Muscle layer of colon (tissue), 2 donors: Measurements from ENCODE around the gene DOCK8.

Experiments used
- H3K27ac ChIP-seq: one replicate; pipeline ENCODE4 v1.7.0; 2013; ENCODE audit warnings: low read depth, mild to moderate bottlenecking, low read length, moderate library complexity
- H3K27me3 ChIP-seq, 2 donors: one replicate each; pipeline ENCODE4 v1.7.0; 2013; ENCODE audit warnings: low read length in 2 of 2, mild to moderate bottlenecking in 2 of 2; ENCODE audit not compliant: insufficient read depth in 2 of 2, control insufficient read depth in 1 of 2
- H3K36me3 ChIP-seq: one replicate; pipeline ENCODE4 v1.7.0; 2013; ENCODE audit warnings: mild to moderate bottlenecking, low read length; ENCODE audit not compliant: insufficient read depth
- H3K4me1 ChIP-seq: one replicate; pipeline ENCODE4 v1.7.0; 2013; ENCODE audit warnings: mild to moderate bottlenecking, low read length; ENCODE audit not compliant: insufficient read depth
- H3K4me3 ChIP-seq, 2 donors: one replicate each; pipeline ENCODE4 v1.7.0; 2013; ENCODE audit warnings: low read length in 2 of 2, low read depth in 1 of 2, mild to moderate bottlenecking in 1 of 2, moderate library complexity in 1 of 2
- H3K9ac ChIP-seq: one replicate; pipeline ENCODE4 v1.7.0; 2013; ENCODE audit warnings: low read length
- H3K9me3 ChIP-seq: one replicate; pipeline ENCODE4 v1.7.0; 2013; ENCODE audit warnings: mild to moderate bottlenecking, low read length
- donor health status: abdominal sarcoma.
- donor health status: Adenocarcinoma of cecum.

Gene DOCK8

DNA sequence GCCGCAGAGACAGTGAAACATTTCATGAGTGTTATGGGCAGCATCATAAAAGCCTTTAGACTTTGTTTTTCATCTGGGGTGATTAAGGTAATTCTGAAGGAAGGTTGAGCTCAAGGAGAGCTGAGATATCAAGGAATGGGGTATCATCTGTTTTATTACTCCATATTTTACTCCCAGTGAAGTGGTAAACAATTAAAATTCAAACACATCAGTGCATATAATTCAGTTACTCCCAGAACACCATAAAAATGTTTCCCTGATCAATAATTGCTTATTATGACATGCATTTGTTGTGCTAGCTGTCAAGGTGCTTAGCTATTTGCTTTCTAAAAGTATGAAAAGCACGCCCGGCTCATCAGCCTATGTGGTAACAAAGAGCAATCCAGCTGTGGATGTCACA, 81.7 kb downstream of the DOCK8 start:
- Histone ChIP-seq H3K36me3 (no peaks in the 10 kb centered on the region), H3K9me3 (no peaks in the 10 kb centered on the region), H3K27ac (no peak overlapping the region), H3K4me3 (no peak overlapping the region), H3K9ac (no peak overlapping the region), H3K4me1 (no peaks in the 10 kb centered on the region), H3K27me3 (no peaks in the 10 kb centered on the region)

DNA sequence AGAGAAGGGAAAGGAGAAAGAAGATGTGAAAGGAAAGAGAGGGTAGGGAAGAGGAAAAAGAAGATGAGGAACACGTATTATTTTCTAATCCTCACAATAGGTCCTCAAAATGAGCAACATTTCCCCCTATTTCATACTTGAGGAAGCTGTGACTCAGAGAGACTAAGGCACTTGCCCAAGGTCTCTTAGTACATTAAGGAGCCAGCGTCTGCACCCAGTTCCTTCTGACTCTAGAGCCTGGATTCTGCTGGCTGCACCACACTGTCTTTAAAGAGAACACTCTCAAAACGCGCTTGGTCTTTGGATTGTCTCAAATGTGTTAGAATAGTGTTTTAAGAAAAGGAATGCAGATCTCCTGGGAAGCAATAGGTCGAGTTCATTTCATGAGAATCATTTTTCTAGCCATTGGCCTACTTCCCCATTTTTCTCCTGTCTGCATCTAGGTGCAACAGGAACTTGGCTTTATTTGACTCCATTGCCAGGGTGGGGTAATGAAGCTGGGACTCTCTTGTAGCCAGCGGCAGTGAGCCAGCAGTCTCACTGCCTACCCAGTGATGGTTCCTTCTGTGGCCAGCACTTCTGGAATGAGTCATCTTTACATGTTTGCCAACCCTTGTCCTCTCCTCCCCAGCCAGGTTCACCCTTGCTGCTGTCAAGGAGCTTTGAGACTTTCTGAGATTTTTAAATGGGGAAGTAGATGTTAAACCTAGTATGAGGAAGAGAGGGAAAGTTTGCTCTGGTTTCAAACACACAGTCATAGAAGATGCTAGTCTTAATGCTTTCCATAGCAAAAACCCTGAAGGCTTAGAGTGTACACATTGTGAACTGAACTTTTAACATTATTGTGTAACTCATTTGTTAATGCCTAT, 82.7 kb downstream of the DOCK8 start:
- Histone ChIP-seq H3K27ac (no peak overlapping the region), H3K9ac (no peak overlapping the region), H3K4me1 (no peaks in the 10 kb centered on the region), H3K36me3 (no peaks in the 10 kb centered on the region), H3K9me3 (no peaks in the 10 kb centered on the region), H3K4me3 (no peak overlapping the region), H3K27me3 (no peaks in the 10 kb centered on the region)

DNA sequence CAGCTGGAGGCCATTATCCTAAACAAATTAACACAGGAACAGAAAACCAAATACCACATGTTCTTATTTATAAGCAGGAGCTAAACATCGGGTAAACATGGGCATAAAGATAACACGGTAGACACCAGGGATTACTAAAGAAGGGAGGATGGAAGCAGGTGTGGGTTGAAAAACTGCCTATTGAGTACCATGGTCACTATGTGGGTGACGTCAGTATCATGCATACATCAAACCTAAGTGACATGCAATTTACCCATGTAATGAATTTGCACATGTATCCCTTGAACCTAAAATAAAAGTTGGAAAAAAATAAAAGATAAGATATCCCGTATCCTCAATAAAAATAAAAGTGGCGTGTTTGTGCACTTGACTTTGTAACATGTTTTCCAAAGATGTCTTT, 88.8 kb downstream of the DOCK8 start:
- no peak overlapping the region for H3K9ac ChIP-seq
- no peak overlapping the region for H3K27ac ChIP-seq
- no peaks in the 10 kb centered on the region for H3K27me3 ChIP-seq
- H3K36me3 ChIP-seq: no peaks in the 10 kb centered on the region
- no peaks in the 10 kb centered on the region for H3K9me3 ChIP-seq
- H3K4me3 ChIP-seq: no peak overlapping the region
- H3K4me1 ChIP-seq: no peaks in the 10 kb centered on the region

DNA sequence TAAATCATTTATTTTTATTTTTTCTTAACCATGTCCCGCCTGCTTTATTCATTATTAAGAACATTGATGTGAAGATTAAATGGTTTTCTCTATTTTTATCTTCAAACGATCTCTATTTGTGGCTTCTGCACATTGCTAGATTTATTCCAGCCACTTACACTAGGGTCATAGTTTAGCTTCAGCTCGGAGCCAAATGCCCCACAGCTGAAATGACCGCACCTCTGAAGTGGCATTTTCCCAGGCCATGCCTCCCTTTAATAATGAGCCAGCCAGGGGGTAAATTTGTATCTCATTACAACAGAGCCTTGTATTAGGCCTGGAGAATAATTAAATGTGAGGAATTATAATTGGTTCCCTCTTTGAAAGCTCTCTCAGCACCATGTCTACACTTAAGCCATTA, 89.4 kb downstream of the DOCK8 start:
- Histone ChIP-seq H3K36me3 (no peaks in the 10 kb centered on the region), H3K4me3 (no peak overlapping the region), H3K9ac (no peak overlapping the region), H3K4me1 (no peaks in the 10 kb centered on the region), H3K27ac (no peak overlapping the region), H3K9me3 (no peaks in the 10 kb centered on the region), H3K27me3 (no peaks in the 10 kb centered on the region)

DNA sequence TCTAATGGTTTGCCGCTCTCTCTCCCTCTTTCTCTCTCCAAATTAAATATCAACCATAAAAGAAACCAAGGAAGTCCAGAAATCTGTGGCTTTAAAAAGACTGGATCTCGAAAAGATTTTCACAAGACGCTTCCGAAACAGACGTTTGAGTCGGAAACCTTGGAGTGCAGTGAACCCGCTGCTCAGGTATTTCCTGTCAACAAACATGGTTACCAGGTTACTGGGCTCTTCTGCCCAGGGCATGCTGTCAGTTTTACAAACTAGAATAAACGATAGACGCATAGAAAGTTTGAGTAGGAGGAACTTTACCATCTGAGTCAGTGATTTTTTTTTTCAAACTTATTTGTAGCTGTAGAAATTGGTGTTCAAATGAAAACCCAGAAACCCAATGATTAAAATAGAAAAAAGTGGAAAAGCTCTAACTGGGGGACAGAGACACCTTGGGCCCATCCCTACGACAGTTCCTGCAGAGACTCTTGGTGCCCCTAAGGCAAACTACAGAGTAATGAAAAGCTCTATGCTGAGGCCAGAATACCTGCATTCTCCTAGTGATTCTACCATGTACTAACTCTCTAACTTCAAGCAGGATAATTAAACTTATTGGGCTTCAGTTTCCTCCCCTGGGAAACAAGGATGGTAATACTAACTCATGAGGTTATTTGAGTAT, 90.0 kb downstream of the DOCK8 start:
- Histone ChIP-seq H3K4me1 (no peaks in the 10 kb centered on the region), H3K27ac (no peak overlapping the region), H3K27me3 (no peaks in the 10 kb centered on the region), H3K9ac (no peak overlapping the region), H3K36me3 (no peaks in the 10 kb centered on the region), H3K4me3 (no peak overlapping the region), H3K9me3 (no peaks in the 10 kb centered on the region)

DNA sequence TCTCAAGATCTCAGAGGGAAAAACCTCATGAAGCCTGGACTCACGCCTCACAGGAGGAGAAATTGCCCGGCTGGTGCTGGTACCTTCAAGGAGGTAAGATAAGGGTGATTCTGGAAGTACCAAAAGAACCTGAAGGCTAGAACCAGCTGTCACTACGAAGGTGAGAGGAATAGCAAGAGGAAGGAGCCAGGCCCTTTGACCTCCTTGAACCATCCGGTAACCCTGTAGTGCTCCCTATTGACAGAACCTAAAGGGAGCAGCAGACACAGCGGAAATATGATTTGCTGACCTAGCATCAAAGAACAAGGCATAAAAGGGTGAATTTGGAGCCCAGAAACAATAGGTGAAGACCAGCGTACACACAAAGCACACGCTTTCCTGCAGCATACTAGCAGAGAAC, 92.2 kb downstream of the DOCK8 start:
- H3K27ac ChIP-seq: no peak overlapping the region
- no peaks in the 10 kb centered on the region for H3K36me3 ChIP-seq
- no peak overlapping the region for H3K9ac ChIP-seq
- no peaks in the 10 kb centered on the region for H3K9me3 ChIP-seq
- H3K4me1 ChIP-seq: no peaks in the 10 kb centered on the region
- no peak overlapping the region for H3K4me3 ChIP-seq
- H3K27me3 ChIP-seq: no peaks in the 10 kb centered on the region

DNA sequence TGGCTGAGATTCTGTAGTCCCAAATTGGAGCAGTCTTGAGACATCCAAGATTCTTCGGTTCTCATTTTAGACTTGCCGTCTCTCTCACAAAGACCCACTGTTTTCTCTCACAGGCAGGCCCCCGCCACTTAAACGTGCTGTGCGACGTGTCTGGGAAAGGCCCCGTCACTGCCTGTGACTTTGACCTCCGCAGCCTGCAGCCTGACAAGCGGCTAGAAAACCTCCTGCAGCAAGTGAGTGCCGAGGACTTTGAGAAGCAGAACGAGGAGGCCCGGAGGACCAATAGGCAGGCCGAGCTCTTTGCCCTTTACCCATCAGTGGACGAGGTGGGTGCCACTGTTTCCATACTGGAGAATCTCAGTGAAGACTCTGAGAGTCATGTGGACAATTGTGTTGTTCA, 97.2 kb downstream of the DOCK8 start:
- H3K27me3 ChIP-seq: no peaks in the 10 kb centered on the region
- no peak overlapping the region for H3K27ac ChIP-seq
- no peak overlapping the region for H3K9ac ChIP-seq
- H3K9me3 ChIP-seq: no peaks in the 10 kb centered on the region
- H3K36me3 ChIP-seq: no peaks in the 10 kb centered on the region
- H3K4me3 ChIP-seq: no peak overlapping the region
- no peaks in the 10 kb centered on the region for H3K4me1 ChIP-seq

DNA sequence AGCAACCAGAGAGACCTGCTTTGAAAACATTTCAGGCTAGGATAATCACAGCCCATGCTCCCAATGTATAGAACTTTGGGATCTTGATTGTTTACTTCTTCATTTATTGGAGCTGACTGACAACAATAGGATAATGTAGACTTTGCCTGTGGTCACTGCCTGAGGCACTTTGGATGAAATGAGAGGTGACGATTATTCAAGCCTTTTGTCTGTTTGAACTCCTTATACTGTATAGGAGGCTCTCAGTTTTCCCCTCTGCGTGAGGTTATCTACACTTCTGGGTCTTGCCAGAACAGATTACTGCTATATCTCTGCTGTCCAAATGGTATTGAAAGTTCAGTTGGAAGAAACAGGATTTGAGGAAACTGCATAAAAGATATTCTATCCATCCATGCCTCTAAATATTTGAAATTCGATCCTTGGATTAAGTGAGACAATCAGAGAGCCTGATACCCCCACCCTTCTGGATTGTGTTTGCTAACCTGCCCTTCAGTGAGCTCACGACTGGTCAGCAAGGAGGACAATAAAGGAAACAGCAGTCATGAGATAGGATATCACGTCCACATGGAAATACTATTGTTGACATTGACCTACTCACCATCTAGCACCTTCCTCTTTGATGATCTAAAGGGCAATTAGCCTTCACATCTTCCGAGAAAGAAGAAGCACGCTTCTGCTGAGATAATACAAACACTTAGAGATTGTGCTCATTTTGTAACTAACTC, 98.1 kb downstream of the DOCK8 start:
- H3K27ac ChIP-seq: no peak overlapping the region
- H3K36me3 ChIP-seq: no peaks in the 10 kb centered on the region
- H3K9me3 ChIP-seq: no peaks in the 10 kb centered on the region
- H3K4me1 ChIP-seq: no peaks in the 10 kb centered on the region
- no peaks in the 10 kb centered on the region for H3K27me3 ChIP-seq
- no peak overlapping the region for H3K9ac ChIP-seq
- H3K4me3 ChIP-seq: no peak overlapping the region

DNA sequence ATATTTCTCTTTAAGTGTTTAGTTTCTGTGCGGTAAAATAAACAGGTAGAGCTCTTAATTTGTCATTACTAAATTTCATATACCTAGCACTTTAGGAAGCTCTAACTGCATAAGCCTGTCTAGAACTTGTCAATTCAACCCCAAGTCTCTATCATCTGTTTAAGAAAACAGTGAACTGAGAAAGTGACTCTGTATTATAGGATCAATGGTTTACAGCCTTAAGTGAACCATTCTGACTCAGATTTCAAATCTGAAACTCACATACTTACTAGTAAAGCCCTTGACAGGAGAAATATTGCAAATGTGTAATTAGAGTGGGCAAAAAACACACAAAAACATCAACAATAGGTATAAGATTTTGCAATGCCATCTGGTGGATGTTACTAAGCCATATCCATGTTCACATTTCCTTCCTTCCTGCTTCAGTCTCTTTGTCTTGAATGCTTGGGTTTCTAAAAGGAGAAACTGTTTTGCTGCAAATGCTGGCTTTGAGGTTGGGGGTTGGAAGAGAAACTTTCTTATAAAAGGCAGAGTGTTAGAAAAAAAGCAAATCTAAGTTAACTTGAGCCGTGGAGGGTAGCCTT, 101.8 kb downstream of the DOCK8 start:
- Histone ChIP-seq H3K9ac (no peak overlapping the region), H3K27me3 (no peaks in the 10 kb centered on the region), H3K4me3 (no peak overlapping the region), H3K27ac (no peak overlapping the region), H3K4me1 (no peaks in the 10 kb centered on the region), H3K36me3 (no peaks in the 10 kb centered on the region), H3K9me3 (no peaks in the 10 kb centered on the region)

DNA sequence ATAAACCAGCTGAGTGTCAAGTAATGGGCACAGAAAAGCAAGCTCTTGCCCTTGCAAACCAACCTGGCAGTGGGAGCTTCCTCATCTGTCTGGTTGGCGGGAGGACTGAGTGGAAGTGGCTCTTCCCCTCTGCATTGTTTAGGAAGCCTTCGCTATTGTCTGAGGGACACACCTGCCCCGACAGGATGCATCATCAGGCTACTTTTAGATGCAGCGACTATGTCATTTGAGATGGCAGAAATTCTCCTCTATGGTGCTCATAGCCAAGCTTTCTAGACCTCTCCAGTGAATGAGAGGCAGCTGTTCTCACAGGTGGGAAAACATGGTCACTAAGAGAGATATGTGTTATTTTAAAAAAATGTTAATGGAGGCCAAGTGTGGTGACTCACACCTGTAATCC, 104.0 kb downstream of the DOCK8 start:
- Histone ChIP-seq H3K27me3 (no peaks in the 10 kb centered on the region), H3K9me3 (no peaks in the 10 kb centered on the region), H3K27ac (no peak overlapping the region), H3K9ac (no peak overlapping the region), H3K4me3 (no peak overlapping the region), H3K36me3 (no peaks in the 10 kb centered on the region), H3K4me1 (no peaks in the 10 kb centered on the region)

DNA sequence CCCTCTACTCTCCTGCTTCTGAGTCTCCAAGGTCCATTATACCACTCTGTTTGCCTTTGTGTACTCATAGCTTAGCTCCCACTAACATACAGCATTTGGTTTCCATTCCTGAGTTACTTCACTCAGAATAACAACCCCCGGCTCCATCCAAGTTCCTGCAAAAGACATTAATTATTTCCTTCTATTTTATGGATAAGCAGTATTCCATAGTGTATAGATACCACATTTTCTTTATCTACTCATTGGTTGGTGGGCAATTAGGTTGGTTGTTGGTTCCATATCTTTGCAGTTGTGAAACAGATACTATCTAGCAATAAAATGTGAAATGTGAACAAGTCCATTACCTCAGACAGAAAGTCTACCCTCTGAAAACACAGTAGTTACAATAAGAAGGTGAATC, 110.3 kb downstream of the DOCK8 start:
- Histone ChIP-seq H3K4me3 (no peak overlapping the region), H3K36me3 (no peaks in the 10 kb centered on the region), H3K9ac (no peak overlapping the region), H3K27ac (no peak overlapping the region), H3K27me3 (no peaks in the 10 kb centered on the region), H3K9me3 (no peaks in the 10 kb centered on the region), H3K4me1 (no peaks in the 10 kb centered on the region)
